Dedifferentiated amniotic fluid mesenchymal stem cell (primary cell): ENCODE measurements around the gene ARHGEF7.
A peak's percentile ranks its signal among the peaks of the same experiment; 100 is the strongest.

ENCODE experiments used
- DNase-seq: peaks from one replicate; pipeline ENCODE4 v3.0.0-alpha.2; 2016; ENCODE audit errors: extremely low spot score

ARHGEF7 gene

DNA sequence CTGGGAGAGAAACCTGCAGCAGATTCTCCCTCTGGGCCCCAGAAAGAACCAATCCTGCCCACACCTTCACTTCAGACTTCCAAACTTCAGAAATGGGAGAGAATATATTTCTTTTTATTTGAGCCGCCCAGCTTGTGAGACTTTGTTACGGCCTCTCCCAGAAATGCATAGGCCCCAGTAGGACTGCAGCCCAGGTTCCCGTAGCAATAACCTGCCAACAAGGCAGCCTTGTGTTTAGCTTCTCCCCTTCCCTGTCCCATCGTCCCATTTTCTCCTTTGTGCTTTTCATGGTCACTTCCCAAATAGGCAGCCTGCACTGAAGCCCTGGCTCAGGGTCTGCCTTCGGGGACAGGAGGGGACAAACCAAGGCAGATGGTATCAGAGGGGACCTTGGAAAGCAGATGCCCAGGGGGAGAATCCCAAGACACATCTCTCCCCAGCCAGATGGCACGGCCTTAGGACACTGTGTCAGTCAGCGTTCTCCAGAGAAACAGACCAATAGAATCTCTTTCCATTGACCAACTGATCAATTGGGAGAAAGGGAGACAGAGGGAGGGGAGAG, 3.7 kb upstream of the ARHGEF7 start:
- no peak for DNase-seq

DNA sequence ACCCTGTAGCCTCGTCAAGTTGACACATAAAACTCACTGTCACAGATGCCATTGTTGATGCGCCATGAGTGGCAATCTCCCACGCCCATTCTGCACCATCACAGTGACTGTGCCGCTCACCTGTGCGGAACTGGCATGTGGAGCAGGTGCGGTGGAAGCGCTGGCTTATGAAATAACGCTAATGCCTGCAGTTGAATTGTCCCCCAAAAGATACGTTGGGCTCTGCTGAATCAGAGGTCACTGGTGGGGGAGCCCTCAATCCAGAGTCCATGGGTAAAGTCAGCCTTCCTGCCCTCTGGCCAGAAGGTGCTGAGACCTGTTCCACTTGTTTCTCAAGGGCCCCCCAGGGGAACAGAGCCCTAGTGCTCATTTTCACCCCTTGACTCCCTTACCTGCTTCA, 2.9 kb upstream of the ARHGEF7 start:
- DNase-seq = no peak

DNA sequence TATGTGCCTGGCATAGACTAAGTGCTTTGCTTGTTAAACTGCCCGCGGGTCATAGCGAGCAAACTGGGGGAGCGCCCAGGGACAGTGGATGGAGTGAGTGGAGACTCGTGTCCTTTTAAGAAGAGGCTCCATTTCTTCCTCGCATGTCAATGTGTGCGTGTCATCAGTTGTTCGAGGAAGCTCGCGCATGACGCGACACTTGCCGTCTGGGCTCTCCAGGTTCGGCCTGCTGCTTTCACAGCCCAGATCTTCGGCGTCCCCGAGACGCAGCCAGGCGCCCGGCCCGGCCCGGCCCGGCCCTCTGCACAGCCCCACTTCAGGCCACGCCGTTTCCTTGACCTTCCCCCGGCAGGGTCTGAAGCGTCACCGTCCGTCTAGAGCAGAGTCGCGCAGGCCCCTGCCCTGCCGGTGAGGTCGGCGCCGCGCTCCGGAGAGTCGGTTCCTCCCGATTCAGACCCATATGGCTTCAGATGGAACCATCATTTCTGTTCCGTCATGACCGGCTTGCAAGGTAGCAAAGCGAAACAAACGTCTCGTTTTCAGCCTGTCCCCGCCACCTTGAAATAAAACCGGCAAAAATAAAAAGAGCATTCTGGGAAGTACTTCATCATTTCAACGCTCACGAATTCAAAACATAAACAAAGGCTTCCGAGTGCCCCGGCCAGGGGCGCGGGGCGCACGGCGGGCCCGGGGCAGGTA, 599 bp upstream of the ARHGEF7 start:
- peak; percentile 68 for DNase-seq

DNA sequence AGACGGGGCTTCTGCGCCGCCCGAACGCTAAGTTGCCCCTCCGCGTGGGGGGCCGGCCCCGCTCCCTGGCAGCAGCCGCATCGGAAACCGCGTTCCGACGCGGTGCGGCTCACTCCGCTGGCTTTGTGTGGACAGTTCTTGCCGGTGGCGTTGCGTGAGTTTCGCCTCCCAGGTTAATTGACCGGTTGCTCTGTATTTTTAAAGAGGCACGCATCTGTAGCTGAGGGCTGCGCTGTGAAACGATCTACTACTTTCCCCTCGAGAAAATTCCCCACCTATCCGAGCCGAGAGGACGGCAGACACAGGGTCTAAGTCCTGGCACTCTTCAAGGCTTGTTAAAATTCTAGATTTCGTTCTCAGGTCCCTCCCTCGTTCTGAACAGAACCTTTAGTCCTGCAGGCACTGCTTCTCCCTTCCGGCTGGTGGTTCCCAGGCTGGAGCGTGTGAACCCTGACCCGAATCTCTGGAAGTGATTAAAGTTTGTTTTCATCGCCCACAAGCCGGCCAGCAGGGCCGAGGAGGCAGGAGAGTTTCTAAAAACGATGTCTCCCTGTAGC, 933 bp downstream of the ARHGEF7 start:
- peak; percentile 94 for DNase-seq

DNA sequence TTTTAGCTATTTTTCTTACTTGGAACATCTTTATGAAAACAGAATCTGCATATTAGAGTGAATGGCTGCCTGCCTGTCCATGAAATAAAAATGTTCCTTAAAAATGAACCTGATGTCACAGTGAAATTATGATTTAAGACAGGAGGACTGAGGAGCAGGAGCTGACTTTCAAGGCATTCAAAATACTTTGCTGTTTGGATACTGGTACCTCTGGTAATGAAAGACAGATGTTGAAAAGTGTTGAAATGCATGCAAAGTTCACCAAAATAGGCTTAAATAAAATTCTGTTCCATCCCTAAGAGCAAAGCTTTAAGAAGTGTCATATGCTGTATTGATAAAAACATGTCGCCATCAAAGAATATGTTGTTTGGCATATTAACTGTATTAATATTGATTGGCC, 1.7 kb downstream of the ARHGEF7 start:
- peak; percentile 64 for DNase-seq

DNA sequence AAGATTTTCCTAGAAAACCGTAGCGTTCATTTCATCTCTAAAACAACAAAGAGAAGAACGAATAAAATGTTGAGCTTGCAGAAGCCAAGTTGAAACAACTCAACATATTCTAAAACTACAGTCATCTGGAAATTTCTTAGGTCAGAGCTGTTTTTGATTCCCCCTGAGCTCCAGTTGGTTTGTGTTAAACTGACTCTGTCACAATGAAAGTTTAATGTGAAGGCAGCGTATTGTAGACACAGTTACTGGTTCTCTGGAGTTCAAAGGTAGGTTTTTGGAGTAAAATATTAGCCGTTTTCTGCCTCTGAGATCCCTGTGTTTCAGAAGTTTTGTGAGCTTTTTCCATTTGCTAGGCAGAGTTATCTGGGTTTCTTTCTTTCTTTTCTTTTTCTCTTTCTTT, 2.2 kb downstream of the ARHGEF7 start:
- no peak for DNase-seq

DNA sequence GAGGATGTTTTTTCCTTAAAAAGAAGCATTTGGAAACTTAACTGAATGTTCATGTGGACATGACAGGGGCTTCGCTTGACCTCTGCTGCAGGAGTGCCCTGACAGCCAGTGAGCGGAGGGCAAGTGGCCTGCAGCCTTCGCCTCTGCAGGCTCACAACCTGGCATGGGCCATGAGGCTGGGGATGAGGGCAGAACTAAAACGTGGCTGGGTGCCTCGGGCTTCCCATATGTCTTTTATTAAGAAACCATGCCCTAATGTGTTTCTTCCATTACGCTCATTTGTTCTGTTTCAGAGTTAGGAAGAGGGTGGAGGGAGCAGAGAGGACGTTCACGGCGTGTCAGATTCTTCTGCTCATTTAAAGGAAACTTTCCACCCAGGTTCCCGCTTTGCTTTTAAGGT, 2.9 kb downstream of the ARHGEF7 start:
- DNase-seq = no peak

DNA sequence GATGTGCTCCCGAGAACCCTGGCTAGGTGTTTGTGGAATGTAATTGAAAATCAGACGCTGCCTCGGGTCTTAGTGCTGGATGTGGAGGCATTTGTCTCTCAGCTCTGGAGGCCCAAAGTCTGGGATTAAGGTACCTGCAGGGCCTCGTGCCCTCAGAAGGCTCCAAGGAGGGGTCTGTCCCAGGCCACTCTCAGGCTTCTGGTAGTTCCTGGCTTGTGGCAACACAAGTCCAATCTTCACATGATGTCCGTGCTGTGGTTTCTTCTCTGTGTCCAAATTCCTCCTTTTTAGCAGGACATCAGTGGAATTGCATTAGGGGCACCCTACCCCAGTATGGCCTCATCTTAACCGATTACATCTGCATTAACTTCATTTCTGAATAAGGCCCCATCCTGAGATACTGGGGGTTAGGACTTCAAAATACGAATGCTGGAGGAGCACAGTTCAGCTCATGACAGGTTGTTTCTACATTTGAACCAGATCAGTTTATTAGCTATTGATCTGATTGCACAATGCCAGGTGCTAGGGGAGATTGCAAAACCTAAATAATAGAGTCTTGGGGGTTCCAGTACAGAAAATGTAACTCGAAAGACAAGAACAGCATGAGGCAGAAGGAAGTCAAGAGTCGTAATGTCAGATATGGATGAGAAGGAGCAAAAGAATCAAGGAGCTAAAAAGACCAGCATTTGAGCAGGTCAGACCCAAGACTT, 3.9 kb downstream of the ARHGEF7 start:
- DNase-seq = no peak

DNA sequence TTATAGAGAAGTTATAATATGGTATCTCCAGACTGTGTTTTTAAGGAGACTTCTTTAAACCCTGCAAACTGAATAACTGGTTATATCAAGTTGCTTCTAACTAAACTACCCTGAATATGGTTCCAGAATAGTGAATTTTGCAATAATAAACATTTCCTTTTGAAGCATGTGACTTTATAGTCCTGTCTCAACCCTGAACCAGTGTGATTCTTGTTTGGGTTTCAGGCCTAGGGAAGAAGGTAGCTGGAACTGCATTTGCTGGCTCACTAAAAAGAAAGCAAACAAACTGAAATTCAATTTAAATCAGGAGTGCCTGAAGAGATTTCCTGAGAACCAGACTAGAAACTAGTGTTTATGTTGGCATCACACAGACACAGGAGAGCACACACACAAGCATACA, 4.9 kb downstream of the ARHGEF7 start:
- DNase-seq = peak; percentile 28

DNA sequence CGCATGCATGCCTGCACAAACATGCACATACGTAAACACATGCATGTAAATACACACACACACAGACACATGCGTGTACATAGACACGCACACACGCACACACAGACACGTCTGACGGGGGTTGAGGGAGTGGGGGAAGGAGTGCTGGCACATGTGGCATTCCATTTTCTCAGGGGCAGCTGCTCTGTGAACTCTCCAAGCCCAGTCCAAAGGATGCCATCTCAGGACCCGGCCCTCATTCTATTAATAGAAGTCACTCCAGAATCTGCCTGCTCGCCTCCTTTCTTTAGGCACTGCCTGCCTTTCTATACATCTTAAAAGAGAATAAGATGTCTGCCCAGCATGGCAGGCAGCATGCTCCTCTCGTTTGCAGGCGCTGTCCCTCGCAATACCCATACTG, 5.3 kb downstream of the ARHGEF7 start:
- DNase-seq = no peak

DNA sequence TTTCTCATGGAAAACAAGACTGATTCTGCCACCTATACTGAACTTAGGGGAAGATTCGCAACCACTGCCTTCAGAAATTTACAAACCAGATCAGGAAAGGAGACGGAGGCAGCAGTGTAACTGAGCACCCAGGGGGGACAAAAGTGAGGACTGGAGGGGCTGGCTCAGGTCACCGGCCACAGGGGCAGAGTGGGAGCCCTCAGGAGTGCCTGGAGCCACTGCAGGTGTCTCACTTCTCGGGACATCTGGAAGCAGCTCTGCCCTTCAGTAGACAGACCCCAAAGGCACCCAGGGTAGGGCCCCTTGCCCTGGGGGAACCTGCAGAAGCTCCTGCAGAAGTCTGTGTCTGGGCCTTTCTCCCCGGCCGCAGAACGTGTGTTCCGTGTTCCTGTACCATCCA, 5.8 kb downstream of the ARHGEF7 start:
- no peak for DNase-seq

DNA sequence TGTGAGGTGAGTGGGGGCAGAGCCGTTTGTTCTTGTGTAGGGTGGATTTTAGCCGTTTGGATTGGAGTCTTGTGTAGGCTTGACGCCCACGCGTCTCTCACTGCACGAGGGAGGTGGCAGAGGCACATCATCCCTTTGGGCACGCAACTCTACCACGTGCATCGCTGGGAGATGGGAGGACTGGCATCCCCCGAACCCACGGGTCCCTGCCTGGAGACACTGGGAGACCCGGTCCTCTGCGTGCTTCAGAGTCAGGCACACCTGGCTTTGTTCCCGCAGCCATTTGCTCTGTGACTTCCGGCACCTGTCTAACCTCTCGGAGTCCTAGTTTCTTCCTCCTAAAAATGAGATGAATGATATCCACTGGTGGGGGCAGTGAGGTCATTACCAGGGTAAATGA, 6.4 kb downstream of the ARHGEF7 start:
- no peak for DNase-seq

DNA sequence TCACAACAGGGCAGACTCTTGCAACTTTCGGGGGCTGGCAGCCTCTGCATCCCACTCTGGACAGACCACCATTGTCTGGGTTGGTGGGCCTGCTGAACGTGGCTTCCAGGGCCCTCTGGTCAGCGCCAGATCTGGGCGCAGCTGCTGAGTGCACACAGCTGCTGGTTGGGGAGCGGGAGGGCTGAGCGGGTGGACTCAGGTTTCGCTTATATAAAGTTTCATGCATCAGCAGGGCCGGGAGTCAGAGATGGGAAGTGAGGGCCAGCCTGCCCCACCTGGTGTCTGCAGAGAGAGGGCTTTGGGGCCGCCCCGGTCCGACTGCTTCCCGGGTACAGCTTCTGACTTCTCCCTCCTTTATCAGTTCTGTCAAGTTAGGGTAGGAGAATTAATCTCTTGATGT, 6.9 kb downstream of the ARHGEF7 start:
- DNase-seq = no peak

DNA sequence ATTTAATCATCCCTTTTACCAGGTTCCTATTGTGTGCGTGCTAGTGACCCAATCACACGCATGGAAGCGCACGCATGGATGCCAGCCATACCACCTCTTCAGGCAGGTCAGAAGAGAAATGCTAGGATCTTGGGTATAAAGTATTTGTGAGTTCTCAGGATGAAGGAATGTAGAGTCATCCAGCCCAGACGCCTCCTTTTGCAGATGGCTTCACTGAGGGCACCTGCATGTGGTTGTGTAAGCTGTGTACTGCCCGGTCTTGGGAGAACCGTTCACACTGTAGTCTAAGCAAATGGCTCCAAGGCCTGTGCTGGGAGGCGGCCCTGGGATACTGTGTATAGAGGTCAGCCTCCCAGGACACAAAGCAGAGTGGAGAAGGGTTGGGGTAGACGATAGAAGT, 7.5 kb downstream of the ARHGEF7 start:
- no peak for DNase-seq

DNA sequence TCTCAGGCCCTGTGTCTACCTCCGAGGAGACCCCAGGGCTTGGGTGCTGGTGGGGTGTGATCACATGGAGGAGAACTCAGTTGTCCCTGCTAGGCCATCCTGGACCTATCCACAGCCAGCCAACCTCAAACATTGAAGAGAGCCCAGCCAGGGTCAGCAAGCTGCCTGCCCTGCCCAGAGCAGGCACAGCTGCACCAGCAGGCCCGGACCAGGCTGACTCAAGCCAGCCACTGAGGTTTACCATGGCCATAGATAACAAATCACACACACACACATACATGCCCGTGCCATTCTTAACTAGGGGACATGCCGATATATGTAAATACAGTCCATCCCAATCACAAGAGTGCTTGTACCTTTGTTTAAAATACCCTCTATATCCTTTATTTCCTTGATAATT, 8.1 kb downstream of the ARHGEF7 start:
- no peak for DNase-seq

DNA sequence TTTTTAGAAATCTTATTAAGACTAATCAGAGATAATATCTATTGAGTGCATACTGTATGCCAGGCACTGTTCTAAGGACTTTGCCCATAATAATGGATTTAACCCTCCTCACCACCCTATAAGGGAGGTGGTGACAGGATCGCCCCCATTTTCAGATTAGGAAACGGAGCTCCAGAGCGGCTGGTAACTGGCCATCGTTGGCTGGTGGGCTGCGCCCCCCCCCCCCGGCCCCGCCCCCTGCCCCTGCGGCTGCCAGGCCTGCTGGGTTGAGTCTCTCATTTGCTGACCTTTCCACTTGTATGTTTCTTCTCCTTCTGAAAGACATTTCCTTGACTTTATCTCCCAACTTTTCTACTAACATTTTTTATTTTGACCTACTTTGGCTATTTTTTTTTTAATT, 8.5 kb downstream of the ARHGEF7 start:
- DNase-seq = no peak

DNA sequence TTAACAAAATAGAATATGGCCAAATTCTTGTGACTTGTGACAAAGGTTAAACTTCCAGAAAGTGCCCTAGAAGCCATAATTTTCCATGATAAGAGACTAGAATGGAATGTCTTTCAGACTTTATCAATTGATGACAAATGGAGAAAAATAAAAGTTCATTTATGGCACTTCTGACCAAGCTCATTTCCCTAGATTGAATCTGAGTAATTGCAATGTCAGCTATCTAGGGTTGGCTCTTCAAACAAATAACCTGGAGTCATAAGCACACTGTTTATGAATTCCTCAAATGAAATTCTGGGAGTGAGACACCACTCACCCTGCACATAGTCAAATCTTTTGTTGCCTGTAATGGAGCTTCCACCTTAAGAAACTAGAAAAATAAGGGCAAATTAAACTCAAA, 11.4 kb downstream of the ARHGEF7 start:
- DNase-seq = no peak

DNA sequence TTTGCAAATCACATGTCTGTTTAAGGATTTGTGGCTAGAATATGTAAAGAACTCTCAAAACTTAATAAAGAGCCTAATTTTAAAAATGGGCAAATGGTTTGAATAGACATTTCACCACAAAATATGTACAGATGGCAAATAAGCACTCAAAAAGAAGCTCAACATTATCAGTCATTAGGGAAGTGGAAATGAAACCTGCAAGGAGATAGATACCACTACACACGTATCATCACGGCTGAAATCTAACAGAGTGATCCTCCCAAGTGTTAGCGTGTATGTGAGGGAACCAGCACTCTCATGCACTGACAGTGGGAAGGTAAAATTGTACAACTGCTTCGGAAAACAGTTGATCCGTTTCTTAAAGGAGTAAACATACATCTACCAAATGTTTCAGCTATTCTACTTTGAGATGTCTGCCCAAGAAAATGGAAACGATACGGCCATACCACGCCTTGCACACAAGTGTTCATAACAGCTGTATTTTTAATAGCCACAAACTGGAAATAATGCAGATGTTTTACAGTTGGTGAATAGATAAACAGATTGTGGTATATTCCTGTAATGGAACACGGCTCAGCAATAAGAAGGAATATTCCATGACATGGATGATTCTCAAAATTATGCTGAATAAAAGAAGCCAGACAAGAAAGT, 14.5 kb downstream of the ARHGEF7 start:
- DNase-seq = no peak

DNA sequence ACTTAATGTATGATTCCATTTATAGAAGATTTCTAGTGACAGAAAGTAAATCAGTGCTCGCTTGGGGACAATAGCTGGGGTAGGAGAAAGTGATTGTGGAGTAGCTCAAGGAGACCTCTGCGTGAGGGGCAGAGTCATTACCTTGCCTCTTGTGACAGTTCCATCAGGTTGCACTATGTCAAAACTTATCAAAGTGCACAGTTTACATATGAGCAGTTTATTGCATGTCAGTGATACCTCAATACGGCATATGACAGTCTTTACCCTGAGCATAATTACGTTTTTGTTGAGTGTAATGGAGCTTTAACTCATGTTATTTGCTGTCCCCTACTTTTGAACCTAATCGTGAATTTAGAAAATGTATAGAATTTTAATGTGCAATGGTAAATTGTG, 15.0 kb downstream of the ARHGEF7 start:
- no peak for DNase-seq

DNA sequence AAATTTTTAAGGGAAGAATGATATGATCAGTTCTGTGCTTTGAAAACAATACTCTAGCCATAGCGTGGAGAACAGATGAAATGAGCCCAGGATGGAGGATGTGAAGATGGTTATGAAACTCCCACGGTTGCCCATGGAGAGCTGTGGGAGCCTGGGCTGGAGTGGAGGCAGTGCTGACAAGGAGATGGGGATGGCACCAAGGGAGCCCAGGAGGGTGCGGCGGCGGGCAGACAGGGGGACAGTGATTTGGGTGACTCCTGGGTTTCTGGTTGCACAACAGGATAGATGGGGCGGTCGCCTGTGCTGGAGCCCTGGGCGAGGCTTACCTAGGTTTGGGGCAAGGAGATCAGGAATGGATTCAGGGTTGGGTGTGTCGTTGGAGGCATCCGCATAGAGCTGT, 15.9 kb downstream of the ARHGEF7 start:
- DNase-seq = no peak

DNA sequence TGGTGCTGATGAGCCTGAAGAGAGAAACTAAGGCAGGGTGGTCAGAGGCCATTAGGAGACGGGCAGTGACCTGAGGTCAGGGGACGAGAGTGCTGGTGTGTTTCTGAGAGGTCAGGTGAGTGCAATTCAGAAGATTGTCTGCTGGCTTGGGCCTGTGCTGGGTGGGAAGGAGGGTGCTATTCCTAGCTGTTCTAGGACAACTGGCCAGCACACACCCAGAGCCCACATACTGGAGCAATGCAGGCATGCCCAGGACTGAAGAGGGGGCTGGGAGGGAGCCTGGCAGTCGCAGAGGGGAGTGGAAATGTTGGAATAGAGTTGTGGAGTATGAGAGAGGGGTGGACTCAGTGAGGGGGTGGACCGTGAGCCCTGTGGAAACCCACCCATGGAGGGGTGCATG, 16.5 kb downstream of the ARHGEF7 start:
- no peak for DNase-seq

DNA sequence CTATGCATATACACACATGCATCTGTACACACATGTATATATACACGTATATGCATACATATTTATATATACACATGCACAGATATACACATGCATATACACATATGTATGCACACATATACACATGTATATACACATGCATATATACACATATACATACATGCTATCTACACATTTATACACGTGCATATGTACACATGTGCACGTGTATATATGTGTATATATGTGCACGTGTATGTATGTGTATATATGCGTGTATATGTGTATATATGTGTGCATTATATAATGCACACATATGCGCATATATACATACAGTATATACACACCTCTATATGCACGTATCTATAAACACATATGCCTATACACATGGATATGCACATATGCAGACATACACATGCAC, 17.8 kb downstream of the ARHGEF7 start:
- DNase-seq = no peak

DNA sequence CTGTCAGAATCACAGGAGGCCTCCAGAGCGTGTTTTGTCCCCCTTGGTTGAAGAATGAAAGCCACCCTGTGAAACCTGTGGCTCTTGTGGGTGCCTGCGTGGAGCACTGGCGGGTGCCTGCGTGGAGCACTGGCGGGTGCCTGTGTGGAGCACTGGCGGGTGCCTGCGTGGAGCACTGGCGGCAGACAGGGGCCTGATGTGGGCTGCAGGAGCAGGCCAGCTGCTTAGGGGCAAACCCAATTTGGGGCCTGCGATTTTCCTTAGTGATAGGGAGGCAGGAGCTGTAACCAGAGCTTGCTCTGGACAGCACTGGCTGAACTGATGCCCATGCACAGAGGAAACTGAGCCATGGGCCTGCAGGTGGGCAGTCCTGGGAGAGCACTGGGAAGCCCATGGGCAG, 24.3 kb downstream of the ARHGEF7 start:
- no peak for DNase-seq
